Measurements from ENCODE around the gene OTX1. TPM values are rescaled to one million over a fixed set of nuclear protein-coding genes. Genes with fewer than 3 reads are reported as not detected.

Gene OTX1
- total and polyA plus RNA-seq, 2 donors (not counting 1 experiment from before 2014, with no cell fraction given) = 0.17 TPM; not detected in 1

DNA sequence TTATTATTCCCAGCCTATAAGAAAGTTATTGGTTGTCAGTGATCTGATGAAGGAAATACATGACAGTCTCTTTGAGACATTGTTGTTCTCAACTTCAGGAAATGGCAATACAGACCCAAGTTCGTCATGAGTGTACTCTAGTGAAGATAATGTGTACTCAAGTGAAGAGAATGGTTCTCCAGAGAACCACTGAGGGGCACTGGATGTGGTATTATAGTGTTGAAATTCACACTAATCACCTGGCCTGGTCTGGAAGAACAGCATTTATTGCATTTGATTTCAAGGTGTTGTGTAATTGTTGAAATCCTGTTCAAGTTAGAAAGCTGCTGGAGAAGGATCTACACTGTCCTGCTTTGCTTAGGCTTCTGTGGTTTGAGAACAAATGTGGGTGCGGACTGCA lies 23.4 kb upstream of the OTX1 start:
- no peak for TF ChIP-seq EZH2 (IDR thresholded peaks at IDR 0.05; ENCODE audit: low read length, missing control alignments)
- TF ChIP-seq, protein P1, sequence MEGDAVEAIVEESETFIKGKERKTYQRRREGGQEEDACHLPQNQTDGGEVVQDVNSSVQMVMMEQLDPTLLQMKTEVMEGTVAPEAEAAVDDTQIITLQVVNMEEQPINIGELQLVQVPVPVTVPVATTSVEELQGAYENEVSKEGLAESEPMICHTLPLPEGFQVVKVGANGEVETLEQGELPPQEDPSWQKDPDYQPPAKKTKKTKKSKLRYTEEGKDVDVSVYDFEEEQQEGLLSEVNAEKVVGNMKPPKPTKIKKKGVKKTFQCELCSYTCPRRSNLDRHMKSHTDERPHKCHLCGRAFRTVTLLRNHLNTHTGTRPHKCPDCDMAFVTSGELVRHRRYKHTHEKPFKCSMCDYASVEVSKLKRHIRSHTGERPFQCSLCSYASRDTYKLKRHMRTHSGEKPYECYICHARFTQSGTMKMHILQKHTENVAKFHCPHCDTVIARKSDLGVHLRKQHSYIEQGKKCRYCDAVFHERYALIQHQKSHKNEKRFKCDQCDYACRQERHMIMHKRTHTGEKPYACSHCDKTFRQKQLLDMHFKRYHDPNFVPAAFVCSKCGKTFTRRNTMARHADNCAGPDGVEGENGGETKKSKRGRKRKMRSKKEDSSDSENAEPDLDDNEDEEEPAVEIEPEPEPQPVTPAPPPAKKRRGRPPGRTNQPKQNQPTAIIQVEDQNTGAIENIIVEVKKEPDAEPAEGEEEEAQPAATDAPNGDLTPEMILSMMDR (conservative IDR thresholded peaks at IDR 0.05 in 1 of 2, IDR thresholded peaks at IDR 0.05 in 1 of 2; ENCODE audit: low read depth in 1 of 2, low read length in 2 of 2) = no peak
- no peak overlapping the region for H3K27ac ChIP-seq (ENCODE audit: insufficient read depth, low read length)
- no peak for DNase-seq (ENCODE audit: low read depth in 2 of 2)

DNA sequence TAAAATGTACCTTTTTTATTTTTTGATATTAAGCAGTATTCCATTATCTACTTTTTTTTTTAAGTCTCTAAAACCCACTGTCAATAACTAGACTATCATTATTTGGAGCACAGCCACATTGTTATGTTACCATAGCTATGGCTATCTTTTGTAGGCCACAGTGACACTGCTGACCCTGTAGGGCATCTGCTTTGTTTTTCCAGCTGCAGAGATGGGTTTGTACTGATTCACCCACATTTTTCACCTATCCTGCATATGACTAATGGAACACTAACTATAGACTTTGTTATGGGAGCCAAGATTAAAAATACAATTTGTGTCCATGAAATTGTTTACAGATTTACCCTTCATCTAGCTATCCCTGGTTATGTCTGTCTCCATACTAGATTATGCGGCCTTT lies 21.6 kb upstream of the OTX1 start:
- DNase-seq (ENCODE audit: low read depth in 2 of 2) = peak in 1 of 2 donors; percentile 48
- Histone ChIP-seq H3K4me1 (ENCODE audit: control insufficient read depth, extremely low read depth, insufficient read depth, low read length) (no peaks in the 10 kb centered on the region), H2AFZ (ENCODE audit: low read length) (no peak overlapping the region), H3K79me2 (ENCODE audit: control insufficient read depth, insufficient read depth, low read length) (no peaks in the 10 kb centered on the region), H3K4me3 (replicated peaks in 1 of 4; ENCODE audit: control extremely low read depth in 1 of 4, insufficient read depth in 1 of 4, low read depth in 3 of 4, low read length in 4 of 4) (no peak overlapping the region), H3K36me3 (ENCODE audit: control insufficient read depth, insufficient read depth, low read length) (no peaks in the 10 kb centered on the region), H3K27me3 (ENCODE audit: control insufficient read depth, insufficient read depth, low read length) (no peaks in the 10 kb centered on the region), H3K27ac (ENCODE audit: insufficient read depth, low read length) (no peak overlapping the region), H4K20me1 (ENCODE audit: control insufficient read depth, extremely low read depth, insufficient read depth, low read length) (no peaks in the 10 kb centered on the region), H3K4me2 (ENCODE audit: extremely low read depth, insufficient read depth, low read length) (no peak overlapping the region), H3K9me3 (ENCODE audit: control insufficient read depth, insufficient read depth, low read depth, low read length) (no peaks in the 10 kb centered on the region), H3K9ac (ENCODE audit: insufficient read depth, low read length) (no peak overlapping the region)
- TF ChIP-seq, protein P1 (conservative IDR thresholded peaks at IDR 0.05 in 1 of 2, IDR thresholded peaks at IDR 0.05 in 1 of 2; ENCODE audit: low read depth in 1 of 2, low read length in 2 of 2) = no peak
- no peak for TF ChIP-seq EZH2 (IDR thresholded peaks at IDR 0.05; ENCODE audit: low read length, missing control alignments)

More for the DNA sequence above, 23.4 kb upstream of the OTX1 start:
- no peaks in the 10 kb centered on the region for H3K27me3 ChIP-seq (ENCODE audit: control insufficient read depth, insufficient read depth, low read length)
- H3K4me1 ChIP-seq (ENCODE audit: control insufficient read depth, extremely low read depth, insufficient read depth, low read length) = no peaks in the 10 kb centered on the region
- H3K36me3 ChIP-seq (ENCODE audit: control insufficient read depth, insufficient read depth, low read length) = peaks cover under 1% of the 10 kb centered on the region
- H3K9me3 ChIP-seq (ENCODE audit: control insufficient read depth, insufficient read depth, low read depth, low read length) = no peaks in the 10 kb centered on the region
- no peak overlapping the region for H3K4me3 ChIP-seq (replicated peaks in 1 of 4; ENCODE audit: control extremely low read depth in 1 of 4, insufficient read depth in 1 of 4, low read depth in 3 of 4, low read length in 4 of 4)
- H3K4me2 ChIP-seq (ENCODE audit: extremely low read depth, insufficient read depth, low read length) = no peak overlapping the region
- H4K20me1 ChIP-seq (ENCODE audit: control insufficient read depth, extremely low read depth, insufficient read depth, low read length) = no peaks in the 10 kb centered on the region
- no peaks in the 10 kb centered on the region for H3K79me2 ChIP-seq (ENCODE audit: control insufficient read depth, insufficient read depth, low read length)
- no peak overlapping the region for H3K9ac ChIP-seq (ENCODE audit: insufficient read depth, low read length)
- H2AFZ ChIP-seq (ENCODE audit: low read length) = no peak overlapping the region

DNA sequence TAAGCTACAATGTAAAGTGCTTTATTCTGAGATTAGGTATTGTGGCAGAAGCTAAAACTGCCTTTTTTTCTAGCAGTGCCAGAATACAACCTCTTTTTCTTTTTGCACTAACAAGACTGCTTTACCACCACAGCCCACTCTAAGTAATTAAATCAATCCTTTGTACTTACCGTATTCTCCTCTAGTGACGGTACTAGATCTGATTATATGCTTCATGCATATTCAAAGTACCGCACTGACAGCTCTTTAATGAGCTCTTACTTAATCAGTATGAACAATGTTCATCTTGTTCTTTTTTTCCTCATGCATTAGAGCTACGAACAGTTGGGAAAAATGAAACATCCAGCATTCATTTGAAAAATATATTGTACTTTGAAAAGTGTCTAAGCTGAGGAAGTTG lies 16.1 kb upstream of the OTX1 start:
- no peak overlapping the region for H3K4me2 ChIP-seq (ENCODE audit: extremely low read depth, insufficient read depth, low read length)
- H2AFZ ChIP-seq (ENCODE audit: low read length) = no peak overlapping the region
- no peaks in the 10 kb centered on the region for H3K4me1 ChIP-seq (ENCODE audit: control insufficient read depth, extremely low read depth, insufficient read depth, low read length)
- H3K79me2 ChIP-seq (ENCODE audit: control insufficient read depth, insufficient read depth, low read length) = no peaks in the 10 kb centered on the region
- no peak overlapping the region for H3K9ac ChIP-seq (ENCODE audit: insufficient read depth, low read length)
- H4K20me1 ChIP-seq (ENCODE audit: control insufficient read depth, extremely low read depth, insufficient read depth, low read length) = no peaks in the 10 kb centered on the region
- no peak overlapping the region for H3K4me3 ChIP-seq (replicated peaks in 1 of 4; ENCODE audit: control extremely low read depth in 1 of 4, insufficient read depth in 1 of 4, low read depth in 3 of 4, low read length in 4 of 4)
- H3K36me3 ChIP-seq (ENCODE audit: control insufficient read depth, insufficient read depth, low read length) = no peaks in the 10 kb centered on the region
- H3K27me3 ChIP-seq (ENCODE audit: control insufficient read depth, insufficient read depth, low read length) = no peaks in the 10 kb centered on the region
- TF ChIP-seq EZH2 (IDR thresholded peaks at IDR 0.05; ENCODE audit: low read length, missing control alignments) = no peak
- TF ChIP-seq, protein P1 (conservative IDR thresholded peaks at IDR 0.05 in 1 of 2, IDR thresholded peaks at IDR 0.05 in 1 of 2; ENCODE audit: low read depth in 1 of 2, low read length in 2 of 2) = no peak
- DNase-seq (ENCODE audit: low read depth in 2 of 2) = no peak
- H3K9me3 ChIP-seq (ENCODE audit: control insufficient read depth, insufficient read depth, low read depth, low read length) = no peaks in the 10 kb centered on the region
- H3K27ac ChIP-seq (ENCODE audit: insufficient read depth, low read length) = no peak overlapping the region

Measured in fibroblast of lung (primary cell).